HG02981 (cell line): ENCODE data around the gene FGD4.
"Not testable (repeated sequence)": the region's sequence is repeated elsewhere in the genome, so short reads cannot be mapped to it uniquely, and the experiment has no call there.

Source experiments
- ATAC-seq: cut with Tn5 transposase; IDR thresholded peaks from one replicate; pipeline ENCODE4 v1.9.1; 2021; ENCODE audit warnings: mild to moderate bottlenecking, moderate library complexity; ENCODE audit not compliant: unreplicated experiment

FGD4 gene

DNA sequence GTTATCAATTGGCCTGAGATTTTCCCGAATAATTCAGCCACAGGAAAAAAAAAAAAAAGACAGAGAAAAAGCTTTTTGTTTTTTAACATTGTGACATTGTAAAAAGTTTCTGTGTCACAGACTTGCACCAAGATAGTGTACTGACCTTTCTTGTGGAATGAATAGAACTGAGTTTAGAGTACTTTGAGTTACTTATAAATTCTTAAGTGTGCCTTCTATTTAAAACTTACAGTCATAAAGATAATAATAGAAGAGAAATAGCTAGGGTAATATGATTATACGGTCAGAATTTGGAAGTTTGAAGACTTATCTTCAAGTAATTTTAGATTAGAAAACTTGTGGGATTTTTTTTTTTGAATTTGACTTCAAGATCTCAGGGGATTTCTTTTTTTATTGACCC, 88.8 kb downstream of the FGD4 start:
- ATAC-seq, result no peak

DNA sequence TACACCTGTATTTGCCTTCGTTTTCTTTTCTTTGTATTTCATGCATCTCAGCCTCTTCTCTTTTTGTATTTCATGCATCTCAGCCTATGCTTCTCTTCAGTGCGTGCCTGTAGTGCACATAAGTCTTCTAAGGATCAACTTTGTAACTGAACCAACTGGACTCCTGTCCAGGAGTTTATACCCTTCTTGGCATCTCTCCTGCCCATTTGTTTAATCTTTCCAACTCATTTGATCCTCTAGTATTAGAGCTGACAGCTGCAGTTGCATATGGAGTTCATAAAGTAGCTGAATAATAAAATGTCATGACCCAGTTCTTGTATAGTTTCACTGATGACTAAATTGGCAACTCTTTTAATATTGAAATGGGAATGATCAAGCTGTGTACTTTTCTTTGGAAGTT, 89.7 kb downstream of the FGD4 start:
- no peak for ATAC-seq

DNA sequence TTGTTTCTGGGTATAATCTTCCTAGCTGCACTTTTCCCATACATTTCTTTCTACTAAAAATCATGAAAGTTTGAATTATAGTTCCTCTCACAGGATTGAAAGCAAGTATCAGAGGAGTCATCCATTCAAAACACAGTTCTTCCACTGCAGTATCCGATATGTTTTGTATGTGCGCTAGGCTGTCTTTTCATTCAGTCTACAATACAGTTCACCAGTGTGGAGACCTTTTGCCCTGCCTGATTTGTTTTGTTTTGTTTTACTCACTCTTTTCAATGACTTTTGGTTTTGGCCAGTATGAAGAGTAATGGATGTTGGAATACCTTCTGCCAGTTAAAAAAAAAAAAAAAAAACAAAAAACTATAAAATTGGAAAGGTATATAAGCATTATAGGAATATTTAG, 91.4 kb downstream of the FGD4 start:
- ATAC-seq, result no peak

DNA sequence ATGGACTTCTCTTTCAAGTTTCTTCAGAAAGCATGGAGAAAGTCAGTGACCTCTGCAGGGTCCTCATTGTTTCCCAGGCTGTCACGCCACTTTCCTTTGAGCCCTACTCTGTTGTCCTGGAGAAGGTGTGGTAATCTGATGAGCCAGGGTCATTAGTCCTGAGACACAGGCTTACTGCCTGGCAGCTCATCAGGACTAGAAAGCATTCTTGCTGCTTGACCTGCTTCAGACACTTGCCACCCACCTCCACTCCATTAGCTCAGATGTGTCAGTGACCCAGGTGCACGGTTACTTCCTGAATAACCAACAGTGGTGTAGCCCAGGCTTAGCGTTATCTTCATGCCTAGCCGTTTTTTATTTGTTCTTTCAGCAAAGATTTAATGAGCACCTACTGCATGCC, 93.9 kb downstream of the FGD4 start:
- ATAC-seq, result no peak

DNA sequence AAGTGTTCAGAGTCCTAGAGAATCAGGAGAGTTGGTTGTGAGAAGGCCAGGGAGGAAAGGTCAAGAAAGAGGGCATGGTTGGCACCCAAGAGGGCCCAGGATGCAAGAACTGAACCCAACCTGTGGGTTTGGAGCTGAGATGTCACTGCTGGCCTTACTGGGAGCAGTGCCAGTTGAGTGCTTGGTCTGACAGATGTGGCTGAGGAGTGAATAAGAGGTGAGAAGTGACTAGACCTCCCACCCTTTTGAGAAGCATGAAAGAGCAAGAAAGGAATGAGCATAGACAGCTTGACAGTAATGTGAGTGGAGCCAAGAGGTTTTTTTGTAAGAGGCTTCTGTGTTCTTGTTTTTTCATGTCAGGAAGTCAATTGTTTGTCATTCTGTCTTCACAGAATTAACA, 95.3 kb downstream of the FGD4 start:
- no peak for ATAC-seq

DNA sequence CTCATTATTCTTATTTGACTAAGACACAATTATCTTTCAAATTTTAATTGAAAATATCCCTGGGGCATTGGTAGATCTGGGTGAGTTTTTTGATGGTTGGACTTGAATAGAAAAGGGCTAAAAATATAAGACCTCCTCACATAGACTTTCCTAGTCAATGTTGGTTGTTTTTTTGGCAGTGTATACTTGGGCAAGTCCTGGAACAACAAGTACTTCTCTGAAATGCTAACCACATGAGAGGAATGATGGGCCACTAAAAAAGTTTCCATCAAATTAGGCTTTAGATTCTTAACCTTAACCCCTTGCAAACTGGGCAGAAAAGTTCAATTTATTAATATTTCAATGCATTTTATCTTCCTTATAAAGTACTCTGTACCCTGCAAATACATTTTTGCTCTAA, 97.6 kb downstream of the FGD4 start:
- no peak for ATAC-seq

DNA sequence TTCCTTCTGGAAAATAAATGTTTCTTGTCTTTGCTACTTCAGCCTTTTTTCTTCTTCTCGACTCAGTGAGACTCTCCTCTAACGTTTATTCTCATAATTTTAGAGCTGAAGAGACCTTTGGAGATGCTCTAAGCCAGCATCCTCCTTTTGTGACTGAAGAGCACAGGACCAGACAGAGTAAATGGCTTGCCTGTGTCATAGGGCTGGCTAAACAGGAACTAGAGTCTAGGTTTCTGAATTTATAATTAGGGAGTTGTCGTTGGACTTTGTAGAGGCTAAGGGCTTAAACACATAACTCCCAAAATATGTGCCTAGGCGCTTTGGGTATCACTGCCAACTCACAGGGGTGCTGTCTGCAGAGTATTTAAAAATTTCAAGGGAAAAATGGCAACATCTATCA, 98.5 kb downstream of the FGD4 start:
- ATAC-seq, result no peak

DNA sequence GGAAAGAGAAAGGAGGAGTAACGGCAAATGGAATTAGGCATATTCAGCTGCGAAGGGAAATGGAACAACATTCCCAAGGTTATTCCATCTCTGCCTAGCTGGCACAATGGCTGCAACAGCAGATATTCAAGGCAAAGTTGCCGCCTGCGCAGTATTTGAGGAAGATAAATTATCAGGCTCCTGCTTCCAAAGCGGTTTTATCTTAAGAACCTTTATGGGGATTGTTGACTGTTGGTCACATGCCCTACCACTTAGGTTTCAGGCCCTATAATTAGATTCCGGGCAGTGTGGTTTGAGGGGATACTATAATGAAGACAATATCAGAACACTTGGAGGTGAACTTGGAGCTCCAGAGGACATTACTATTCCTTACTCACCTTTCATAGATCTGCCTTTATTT, 99.7 kb downstream of the FGD4 start:
- no peak for ATAC-seq

DNA sequence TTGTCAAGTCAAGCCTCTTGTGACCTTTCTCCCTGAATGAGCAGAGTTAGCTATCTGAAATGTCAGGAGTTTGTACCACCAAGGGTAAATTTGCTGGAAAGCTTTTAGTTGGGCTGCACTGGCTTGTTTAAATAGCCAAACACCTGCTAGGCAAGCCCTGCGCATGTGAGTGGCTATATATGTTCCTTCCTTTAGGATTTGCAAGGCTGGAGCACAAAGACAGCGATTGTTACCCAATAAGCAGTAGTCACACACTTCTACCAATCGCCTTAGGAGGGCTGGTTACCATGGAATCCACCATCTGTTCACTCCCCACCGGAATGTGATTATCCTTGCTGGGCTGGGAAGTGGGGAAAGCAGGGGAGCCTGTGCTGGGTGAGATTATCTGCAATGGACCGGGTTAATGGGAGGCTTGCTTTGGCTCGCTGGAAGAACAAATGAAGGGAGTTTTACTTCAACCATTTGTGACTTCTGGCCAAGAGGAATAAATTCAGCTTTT, 102.5 kb downstream of the FGD4 start:
- no peak for ATAC-seq

DNA sequence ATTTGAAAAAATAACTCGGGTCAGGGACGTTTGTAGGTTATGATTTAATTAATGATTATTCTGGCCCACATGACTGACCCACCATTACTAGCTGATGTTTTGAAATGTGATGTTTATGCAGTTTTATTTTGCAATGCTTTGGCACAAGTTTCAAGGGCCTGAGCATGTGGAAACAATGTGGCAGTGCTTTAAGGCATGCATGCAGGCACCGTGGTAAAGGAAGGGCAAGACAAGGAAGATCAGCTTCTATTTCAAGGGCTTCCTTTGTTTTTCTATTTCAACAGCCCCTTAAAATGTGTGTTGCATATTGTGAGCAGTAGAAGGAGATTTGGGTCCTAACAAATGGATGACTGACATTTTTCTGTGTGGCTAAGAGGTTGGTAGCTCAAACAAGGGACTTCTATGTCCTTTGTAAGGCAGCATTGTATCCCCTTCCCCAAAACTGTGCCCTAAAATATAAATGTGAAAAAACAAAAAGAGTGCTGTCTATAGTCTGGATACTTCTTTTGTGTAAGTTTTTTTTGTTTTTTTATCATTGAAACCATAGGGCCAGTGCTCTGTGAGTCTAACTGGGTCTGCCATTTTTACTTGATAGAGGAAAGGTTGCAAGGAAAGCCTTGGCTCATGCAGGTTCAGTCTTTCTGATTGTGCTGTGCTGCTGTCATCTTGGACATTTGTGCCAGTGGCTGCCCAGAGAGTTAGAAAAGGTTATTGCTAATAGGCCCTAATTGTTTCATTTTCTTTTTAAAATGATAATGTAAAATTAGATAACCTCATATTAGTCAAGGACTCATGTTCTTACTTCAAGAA, 103.5 kb downstream of the FGD4 start:
- ATAC-seq, result no peak

DNA sequence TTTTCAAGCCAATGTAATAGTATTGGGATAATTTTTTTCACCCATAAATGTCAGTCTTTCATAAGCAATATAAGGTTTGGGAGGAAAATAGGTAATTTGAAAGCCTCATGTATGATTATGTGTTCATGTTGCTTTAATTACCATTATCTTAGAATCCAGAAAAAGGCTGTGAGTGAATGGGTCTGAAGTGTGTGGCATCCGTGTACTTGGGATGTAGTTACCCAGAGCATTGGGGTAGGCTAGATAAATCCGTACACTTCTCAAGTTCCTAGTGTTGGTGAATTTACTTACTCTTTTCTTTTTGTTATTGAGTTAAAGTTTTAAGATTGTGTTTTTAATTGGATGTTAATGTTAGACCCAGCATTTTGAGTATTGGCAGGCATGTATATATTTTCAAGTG, 104.4 kb downstream of the FGD4 start:
- no peak for ATAC-seq

DNA sequence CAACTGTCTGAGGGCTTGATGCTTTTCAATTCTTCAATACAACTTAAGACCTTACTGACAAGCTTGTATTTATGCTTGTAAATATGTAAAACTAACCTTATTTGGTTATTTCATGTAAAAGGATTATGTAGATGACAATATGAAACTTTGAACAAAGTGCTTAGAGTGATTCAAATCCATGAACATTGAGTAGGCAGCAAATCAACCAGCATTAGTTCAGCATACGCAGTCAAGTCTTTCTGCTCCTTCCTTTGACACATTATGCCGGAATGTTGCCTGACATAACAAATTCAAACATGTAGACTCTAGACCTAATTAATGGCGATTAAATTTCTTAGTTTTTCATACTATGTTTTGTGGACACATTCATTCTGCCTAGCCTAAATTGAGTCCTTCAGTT, 105.2 kb downstream of the FGD4 start:
- no peak for ATAC-seq

DNA sequence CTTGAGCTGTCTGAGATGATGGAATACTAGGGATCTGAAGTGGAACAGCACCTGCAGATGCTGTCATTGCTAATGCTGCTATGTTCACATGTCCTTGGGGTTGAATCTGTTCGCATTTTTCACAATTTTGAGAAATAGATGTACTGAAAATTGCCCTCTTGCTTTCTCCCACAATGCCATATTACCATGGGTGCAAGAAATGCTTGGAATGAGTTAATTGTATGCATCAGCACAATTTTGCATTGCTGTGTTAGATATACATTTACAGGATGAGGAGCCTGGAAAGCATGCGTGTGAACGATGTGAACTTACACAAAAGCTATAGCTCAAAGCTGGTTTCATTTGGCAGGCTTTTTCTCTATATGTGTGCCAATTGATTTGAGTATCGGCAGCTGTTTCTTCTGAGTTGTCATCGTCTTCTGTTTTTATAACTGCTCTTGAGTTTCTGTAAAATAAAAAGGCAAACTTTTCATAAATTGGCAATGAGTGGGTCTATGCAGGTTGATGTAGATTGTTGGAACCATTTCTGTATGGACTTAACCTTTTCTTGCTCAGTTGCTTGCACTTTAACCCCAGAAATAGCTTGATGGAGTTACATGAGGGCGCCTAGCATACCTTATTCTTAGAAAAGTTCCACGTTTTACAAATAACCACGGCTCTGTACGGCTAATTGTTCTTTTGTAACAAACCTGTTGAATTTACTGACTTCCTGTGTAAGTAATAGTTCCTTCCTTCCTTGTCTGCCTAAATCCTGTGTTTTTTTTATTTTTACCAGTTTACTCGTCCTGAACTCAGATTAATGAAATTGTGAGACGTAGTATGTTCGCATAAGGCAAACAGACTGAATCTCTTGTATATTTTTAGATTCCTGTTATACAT, 105.9 kb downstream of the FGD4 start:
- no peak for ATAC-seq

DNA sequence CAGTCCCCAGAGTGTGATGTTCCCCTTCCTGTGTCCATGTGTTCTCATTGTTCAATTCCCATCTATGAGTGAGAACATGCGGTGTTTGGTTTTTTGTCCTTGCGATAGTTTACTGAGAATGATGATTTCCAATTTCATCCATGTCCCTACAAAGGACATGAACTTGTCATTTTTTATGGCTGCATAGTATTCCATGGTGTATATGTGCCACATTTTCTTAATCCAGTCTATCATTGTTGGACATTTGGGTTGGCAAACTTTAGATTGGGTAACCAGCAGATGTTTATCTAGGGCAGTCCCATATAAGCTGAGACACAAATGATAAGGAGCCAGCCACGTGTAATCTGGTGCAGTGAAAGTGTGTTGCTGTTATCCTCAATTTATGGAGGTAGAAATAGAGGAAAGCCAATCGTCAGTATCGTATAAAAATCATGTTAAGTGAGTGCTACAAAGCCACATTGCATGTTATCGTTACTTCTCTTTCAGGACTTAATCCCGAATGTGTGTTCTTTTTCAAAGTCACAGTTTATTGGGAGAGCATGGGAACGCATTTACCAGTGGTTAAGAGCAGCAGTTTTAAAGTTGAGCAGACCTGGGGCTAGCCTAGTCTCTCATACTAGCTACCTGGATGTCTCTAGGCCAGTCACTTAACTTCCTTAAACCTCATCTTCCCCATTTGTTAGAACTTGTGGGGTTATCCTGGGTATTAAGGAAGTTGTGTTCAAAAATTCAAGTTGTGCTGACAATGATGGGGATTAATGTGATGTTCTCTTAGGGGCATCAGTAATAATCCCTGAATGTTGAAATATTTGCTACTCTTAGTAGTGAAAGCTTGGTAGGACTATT, 108.0 kb downstream of the FGD4 start:
- ATAC-seq, result not testable (repeated sequence)

DNA sequence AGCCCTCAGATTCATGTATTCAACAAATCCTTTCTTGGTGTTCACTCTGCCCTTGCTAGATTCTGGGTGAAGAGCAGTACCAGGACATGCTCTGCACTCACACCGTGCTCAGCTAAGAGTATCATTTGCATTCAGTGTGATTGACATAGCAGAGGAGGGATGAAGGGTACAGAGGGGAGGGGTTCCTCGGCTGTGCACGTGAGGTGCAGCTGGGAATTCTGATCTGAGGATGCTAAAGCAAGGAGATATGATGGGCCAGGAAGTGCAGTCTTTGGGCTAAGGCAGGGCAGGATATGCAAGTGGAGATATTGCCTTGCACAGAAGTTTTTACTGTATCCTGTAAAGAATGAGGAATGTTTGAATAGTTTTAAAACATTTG, 108.6 kb downstream of the FGD4 start:
- no peak for ATAC-seq

DNA sequence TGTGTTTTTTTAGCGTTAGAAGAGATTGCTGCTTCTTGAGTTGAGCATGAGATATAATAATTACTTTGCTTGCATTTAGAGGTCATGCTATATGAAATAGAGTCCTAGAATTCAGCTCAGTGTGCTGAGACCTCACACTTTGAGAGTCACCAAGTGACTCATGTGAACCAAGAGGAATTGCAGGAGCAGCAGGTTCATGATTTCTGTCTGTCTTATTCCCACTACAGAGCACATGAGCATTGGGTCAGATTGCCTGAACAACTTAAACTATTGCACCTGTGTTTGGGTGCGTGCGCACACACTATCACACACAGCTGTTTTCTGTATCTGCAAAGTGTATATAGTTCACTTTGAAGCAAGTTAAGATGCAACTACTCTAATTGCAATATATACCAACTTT, 109.3 kb downstream of the FGD4 start:
- ATAC-seq, result no peak

DNA sequence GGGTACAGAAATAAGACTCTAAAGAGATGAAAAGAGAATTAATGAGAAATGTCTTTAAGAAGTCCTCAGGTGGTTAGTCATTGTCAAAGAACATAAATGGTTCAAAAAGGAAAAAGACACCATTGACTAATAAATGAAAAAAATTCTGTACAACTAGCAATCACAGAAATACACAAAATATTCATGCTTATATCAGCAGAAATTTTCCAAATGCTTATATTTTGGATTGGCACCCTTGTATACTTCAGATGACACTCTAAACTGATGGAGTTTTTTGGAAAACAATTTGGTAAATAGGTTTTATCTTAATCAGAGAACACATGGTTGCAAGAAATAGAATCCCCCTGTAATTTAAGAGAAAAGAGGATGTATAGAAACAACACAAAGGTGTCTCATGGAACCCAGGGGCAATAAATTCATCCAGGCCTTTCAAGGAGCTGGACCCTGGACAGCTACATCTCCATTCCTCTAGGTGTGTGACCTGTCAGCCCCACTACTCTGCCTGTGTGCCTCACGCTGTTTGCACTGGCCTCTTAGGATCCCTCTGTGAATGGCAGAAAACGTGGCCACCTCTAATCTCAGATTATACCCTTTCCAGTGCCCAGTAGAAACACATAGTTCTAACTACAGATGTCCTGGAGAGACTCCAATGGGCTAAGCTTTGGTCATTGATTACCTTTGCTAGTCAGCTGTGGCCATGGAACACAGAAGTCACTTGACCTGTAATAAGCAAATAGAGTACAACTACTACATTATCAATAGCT, 110.2 kb downstream of the FGD4 start:
- ATAC-seq, result no peak

DNA sequence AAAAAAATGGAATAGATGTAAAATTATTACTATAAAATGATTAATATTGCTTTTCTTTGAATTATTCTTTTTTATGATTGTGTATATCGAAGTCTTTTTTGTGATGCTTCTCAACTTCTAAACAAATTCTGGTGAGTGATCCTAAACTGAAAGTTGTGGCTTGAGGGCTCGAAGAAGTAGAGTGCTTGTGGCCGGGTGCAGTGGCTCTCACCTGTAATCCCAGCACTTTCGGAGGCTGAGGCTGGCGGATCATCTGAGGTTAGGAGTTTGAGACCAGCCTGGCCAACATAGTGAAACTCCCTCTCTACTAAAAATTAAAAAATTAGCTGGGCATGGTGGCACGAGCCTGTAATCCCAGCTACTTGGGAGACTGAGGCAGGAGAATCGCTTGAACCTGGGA, 112.6 kb downstream of the FGD4 start:
- not testable (repeated sequence) for ATAC-seq

DNA sequence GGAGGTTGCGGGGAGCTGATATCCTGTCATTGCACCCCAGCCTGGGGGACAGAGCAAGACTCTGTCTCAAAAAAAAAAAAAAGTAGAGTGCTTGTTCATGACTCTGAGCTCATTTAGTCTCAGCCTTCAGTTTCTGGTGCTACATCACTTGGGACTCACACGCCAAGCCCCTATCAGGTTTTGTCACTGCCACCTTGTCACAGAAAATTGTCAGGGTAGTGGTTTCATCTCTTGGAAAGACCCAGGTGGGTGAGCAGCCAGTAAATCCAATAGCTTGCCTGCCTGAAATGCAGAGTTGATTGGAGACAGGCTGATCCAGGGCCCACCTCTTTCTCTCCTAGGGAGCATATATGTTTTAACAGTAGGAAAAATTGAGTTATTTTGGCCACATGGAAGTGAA, 113.0 kb downstream of the FGD4 start:
- ATAC-seq, result no peak

DNA sequence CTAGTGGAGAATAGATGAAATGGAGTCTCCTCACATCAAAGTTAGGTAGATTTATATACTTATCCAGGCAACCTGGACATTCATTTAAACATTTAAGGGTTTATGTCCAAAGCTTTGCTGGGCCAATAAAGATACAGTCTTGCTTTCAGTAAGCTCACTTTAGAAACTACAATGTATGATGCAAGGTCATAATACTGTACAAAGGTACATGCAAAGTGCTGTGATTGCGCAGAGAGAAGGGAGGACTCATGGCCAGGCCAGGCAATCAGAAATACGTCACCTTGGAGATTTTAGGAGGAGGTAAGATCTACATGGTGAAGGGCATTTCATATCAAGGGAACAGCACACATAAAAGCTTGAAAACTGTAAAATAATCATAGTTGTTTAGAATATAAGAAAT, 113.6 kb downstream of the FGD4 start:
- no peak for ATAC-seq
